HG02759 (cell line): Measurements from ENCODE around the gene DDX41.
"Not testable (repeated sequence)": the region's sequence is repeated elsewhere in the genome, so short reads cannot be mapped to it uniquely, and the experiment has no call there.

ENCODE experiments used
- ATAC-seq: cut with Tn5 transposase; IDR thresholded peaks from one replicate; pipeline ENCODE4 v1.9.1; 2021; ENCODE audit warnings: mild to moderate bottlenecking, moderate library complexity; ENCODE audit not compliant: unreplicated experiment

Gene DDX41

DNA sequence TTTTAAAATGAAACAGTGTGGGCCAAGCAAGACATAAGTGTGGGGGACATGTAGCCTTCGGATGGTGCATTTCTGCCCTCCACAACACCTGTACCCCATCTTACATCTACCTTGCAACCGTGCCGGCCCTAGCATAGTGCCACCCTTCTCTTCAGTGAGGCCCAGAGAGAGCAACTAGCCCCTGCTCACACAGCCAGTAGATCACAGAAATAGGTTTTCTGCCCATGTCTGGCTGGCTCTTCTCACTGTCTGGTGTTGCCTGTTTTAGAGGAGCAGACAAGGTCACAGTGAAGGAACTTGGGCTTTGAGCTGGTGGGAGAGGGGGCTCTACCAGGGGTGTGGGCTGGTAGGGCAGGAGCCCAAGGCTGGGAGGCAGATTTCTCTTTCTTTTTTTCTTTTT, 30.5 kb downstream of the DDX41 start:
- no peak for ATAC-seq

DNA sequence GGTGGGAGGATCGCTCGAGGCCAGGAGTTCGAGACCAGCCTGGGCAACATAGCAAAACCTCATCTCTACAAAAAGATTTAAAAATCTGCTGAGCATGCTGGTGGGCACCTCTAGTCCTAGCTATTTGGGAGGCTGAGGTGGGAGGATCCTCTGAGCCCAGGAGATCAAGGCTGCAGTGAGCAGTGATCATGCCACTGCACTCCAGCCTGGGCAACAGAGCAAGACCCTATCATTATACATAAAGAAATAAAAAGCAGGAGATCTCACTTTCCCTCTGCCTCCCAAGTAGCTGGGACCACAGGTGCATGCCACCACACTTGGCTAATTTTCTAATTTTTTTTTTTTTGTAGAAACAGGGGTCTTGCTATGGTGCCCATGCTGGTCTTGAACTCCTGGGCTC, 31.0 kb downstream of the DDX41 start:
- ATAC-seq = not testable (repeated sequence)

DNA sequence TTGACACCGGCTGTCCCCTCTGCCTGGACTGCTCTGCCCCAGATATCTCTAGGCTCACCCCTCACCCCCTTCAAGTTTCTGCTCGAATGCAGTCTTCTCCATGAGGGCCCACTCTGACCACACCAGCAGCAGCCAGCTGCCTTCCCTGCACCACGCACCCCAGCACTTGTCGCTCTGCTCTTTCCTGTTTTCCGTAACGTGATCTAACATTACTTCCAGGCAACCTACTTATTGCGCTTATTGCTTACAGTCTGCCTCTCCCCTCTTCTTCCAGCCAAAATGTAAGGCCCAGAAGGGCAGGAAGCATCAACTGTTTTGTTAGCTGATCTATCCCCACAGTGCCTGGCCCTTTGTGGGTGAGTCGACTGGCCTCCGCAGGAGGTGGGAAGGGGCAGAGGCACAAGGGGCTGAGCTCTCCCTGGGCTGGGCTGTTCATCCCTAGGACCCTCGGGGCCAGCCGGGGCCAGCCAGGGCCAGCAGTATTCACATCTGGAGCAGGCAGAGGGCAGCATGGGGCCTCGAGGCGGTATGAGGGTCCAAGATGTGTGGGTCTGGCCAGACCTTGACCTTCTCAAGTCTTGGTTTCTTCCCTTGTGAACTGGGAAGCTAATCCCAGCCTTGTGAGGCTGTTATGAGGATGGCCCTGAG, 31.7 kb downstream of the DDX41 start:
- no peak for ATAC-seq

GRCh38 chr5:177483994-177484901, 32.5 kb downstream of the DDX41 start:
- ATAC-seq = no peak

DNA sequence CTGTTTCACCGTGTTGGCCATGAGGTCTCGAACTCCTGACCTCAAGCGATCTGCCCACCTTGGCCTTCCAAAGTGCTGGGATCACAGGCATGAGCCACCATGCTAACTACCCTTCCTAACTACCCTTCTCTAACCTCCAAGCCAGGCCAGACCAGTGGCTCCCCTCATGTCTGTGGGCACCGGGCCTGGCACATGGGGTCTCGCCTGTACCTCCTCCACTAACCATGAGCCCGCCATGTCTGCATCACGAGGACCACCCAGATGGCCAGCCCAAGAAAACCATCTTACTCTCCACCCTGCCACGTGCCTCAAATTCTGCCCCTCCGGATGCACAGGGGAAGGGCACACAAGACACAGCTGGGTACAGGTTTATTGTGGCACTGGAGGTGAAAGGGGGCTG, 33.7 kb downstream of the DDX41 start:
- no peak for ATAC-seq

DNA sequence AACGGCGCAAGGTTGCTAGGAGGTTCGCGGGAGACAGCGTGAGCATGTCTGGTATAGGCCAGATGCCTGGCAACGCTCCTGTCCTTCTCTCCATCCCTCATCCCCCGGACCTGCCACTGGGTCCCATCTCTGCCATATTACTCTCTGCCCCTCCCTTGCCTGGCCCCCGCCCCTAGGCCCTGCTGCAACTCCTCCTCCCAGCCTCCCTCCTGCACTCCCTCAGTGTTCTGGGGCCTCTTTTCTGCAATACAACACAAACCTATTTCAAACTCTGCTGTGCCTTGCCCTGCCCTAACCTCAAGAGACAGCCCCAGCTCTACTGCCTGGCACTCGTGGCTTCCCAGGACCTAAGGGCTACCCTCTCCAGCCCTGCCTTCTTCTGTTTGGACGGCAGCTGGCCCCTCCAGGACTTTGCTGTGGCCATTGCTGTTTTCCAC, 34.4 kb downstream of the DDX41 start:
- no peak for ATAC-seq

- no peak for ATAC-seq
Measured at GRCh38 chr5:177479774-177480173, 37.0 kb downstream of the DDX41 start.

DNA sequence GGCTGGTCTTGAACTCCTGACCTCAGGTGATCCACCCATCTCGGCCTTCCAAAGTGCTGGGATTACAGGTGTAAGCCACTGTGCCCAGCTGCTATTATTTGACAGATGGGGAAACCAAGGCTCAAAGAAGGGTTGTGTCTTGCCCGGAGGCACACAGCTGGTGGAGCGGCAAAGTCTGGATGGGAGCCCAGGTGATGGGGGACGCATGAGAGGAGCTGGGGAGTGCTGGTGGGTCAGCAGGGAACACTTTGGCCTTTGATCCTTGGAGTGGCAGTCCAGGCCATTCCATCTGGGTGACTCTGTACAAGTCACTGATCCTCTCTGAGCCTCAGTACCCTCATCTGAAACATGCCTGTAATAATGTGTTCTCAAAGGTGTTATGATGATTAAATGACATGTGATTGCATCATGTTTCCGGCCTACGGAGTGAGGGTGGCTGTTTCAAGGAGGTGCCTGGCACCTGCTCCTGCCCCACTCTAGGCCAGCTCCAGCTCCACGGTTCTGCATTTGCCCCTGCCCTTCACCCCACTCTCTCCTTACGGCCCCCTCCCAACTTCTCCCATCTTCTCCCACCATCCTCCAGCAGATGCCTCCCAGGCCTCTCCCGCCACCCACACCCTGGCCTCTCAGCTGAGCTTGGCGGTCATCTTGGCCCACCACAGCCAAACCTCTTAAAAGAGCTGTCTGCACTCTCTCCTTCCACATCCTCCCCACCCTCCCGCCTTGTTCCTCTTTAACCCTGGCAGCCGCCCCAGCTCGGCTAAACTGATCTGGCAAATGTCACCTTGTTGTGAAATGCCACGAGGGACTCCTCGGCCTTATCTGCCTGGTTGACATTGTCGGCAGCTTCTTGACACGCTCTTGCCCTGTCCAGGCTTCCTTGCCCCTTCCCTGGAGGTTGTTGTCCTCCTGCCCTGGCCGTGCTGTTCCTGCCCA, 37.8 kb downstream of the DDX41 start:
- no peak for ATAC-seq

DNA sequence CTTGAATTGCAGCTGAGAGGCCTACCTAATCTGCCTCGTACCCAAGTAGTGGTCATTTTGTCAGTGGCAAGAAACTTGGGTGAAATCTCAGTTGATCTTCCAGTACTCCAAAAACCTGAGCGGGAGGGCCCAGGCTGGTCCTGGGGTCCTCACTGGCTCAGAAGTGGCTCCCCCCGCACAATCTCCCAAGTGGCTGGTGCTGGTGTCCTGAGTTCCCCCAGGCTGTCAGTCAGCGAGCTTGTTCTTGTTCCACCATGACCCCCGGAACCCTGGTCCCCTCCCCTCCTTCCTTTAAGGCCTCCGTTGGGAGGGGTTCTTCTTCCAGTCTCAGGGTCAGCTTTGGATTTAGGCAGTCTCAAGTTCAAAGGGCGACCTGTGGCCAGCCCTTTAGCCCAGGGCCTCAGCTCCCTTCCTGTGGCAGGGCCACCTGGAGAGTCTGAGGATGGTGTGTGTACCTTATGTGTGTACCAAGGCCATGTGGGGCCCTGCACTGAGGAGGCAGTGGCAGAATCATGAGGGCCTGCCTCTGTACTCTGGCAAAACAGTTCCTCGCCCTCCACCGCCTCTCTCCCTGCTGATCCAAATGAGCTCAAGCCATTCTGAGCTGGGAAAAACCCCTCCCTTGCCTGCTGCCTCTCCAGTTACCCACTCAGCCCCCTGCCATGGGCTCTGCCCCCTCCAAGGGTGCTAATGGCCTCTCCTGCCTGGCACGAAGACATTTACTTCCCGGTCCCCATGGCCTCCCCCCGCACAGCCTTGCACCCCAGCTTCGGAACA, 38.9 kb downstream of the DDX41 start:
- ATAC-seq = no peak

DNA sequence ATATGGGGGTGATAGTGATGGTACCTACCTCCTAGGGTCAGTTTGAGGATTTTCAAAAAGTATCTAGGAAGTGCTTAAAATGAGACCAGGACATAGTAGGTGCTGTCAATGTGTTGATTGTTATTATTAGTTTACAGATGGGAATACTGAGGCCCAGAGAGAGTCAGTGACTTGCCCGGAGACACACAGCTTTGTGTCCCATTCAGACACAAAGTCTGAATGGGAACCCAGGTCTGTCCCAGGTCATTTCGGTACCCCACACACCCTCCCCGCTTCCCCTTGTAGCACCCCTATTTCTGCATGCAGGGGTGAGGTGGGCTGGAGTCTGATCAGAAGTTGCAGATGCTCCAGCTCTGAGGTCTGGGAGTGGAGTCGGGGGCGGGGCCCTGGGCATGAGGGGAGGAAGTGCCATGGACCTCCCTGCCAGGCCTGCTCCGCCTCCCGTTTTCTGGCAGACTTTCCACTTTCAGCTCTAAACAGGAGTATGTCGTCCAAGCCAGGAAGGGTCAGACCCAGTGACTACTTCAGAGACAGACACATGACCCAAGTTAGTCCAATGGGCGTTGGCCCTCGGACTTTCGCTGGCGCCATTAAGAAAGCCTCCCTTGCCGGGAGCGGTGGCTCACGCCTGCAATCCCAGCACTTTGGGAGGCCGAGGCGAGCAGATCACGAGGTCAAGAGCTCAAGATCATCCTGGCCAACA, 40.1 kb downstream of the DDX41 start:
- no peak for ATAC-seq

DNA sequence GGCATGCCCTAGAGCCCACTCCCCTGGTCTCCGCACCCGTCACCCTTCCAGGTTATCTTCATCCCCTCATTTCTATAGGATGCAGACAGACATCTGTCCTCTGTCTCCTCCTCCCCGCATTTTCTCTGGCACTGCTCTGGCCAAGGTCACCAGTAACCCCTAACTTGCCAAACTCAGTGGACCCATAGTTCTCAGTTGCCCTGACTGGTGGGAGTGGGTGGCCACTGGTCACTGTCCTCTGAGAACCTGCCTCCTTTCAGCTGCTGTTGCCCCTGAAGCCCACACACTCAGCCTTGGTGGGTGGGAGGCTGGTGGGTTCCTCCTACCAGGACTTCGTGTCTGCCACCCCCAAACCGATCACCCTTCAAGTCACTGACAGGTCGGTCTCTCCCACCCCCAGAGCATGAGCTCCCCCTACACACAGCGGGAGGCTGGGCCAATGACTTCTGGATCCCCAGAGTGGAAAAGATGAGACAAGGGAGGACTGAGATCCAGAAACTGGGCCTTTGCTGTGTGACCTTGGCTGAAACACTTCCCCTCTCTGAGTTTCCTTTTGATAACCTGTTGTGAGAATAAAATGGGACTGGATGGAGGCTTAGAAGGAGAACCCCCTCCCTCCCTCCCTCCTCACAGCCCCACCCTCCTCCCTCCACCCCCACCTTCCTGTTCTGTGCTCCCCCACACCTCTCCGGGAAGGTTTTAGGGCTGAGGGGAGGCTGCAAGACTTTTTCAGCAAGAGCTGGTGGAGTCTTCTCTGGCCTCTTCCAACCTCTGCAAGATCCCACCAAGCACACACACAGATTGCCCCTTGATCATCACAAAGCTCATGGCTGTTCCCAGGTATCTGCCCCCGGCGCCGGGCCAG, 41.0 kb downstream of the DDX41 start:
- no peak for ATAC-seq

DNA sequence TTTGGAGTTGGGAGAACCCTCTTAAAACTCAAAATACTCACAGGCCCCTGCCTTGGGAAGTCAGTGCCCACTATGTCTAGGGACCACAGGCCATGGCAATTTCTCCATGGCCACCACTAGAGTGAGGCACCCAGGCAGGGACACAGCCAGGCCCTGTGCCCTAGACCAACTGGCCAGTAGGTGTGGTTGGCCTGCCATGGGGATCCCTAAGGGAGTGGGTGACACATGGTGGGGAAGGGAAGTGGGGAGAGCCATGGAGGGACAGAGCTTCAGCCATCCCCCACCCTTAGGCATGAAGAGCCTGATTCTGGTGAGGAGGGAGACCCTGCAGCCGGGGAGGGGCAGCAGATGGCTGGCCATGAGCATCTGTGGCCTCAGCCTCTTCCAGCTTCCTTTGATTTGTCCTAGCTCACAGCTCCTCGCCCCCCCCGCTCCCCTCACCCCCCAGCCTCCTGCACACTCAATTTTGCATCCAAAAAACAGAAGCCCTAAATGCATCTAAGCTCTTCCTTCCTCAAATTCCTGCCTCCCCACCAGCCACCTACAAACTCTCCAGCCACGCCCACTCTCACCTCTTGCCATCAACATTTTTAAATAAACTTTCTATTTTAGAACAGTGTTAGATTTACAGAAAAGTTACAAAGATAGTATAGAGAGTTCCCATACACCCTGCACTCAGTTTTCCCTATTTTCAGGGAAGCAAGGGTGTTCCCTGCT, 41.8 kb downstream of the DDX41 start:
- no peak for ATAC-seq

GRCh38 chr5:177474002-177474476, 42.7 kb downstream of the DDX41 start:
- no peak for ATAC-seq

DNA sequence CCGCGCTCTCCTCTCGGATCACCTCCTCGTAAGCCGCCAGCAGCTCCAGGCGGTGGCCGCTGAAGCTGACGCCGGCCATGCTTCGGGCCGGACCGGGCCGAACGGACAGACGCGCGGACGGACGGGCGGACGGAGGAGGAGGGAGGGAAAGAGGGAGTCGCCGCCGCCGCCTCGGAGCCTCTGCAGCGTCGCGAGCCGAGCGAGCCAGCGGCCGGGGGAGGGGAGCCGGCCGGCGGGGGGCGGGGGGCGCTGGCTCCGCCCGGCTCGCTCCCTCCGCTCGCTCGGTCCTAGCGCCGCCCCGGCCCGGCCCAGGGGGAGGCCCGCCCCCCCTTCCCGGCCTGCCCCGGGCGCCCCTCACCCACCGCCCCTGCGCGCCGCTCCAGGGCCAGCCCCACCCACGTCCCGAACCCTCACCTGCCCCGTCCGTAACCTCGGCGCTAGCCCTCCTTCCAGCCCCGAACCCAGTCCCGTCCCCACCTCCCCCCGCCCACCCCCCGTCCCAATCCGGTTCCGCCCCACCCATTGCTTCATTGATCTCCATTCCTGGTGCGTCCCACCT, 43.2 kb downstream of the DDX41 start, which contains the start of gene DBN1:
TSS of gene DBN1 (minus strand) at position 192 of the 559 bp plus-strand sequence. CDS start at position 79, 113 bp downstream.
- ATAC-seq = peak; percentile 45

DNA sequence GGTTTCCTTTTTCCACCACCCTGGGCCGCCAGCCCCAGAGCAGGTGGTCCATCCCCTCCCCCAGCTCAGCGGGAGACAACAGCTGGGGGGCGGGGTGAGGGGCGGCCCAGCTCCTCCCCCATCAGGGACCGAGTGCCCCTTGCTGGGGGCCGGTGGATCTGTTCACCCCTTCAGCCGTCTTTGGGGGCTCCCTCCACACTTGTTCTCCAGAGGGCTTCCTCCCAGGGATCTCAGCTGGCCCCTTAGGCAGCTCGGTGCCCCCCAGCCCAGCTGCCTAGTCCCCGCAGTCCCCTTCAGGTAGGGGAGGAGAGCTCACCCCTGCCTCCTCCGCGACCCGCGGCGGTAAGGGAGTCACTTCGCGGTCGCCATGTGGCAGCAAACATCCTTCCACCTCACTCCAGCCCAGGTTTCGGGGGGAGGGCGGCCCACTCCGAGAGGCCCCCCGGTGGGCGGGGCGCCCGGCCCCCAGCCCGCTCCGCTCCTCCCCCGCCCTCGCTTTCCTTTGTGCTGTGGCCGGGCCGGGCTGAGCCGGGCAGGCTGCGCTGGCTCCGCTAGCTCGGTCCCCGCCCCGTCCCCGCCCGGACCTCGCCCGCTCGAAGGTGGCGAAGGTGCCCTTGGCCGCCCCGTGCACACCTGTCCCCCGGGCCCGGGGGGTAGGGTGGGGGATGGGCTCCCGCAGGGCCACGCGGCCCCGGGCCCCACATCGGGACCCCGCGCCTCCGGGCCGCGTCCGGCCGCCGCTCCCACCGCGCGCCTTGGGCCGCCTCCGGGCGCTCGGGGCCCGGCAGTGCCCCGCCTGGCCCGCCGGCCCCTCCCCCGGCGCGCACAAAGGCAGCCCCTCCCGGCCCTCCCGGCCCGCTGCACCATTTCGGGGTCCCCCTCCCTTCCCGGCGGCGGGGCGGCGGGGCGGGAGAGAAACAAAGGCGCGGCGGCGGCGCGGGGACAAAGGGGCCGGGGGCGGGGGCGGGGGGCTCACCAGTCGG, 44.0 kb downstream of the DDX41 start:
- ATAC-seq = peak; percentile 61

- ATAC-seq = no peak
Measured at GRCh38 chr5:177471610-177472356, 45.0 kb downstream of the DDX41 start.
